ENCODE results near the gene TMEM238. TPM values are rescaled to one million over a fixed set of nuclear protein-coding genes. Genes with fewer than 3 reads are reported as not detected.
A peak's percentile ranks its signal among the peaks of the same experiment; 100 is the strongest.

The TMEM238 gene
- total RNA-seq, 1 experiment from 2014 or later = not detected

DNA sequence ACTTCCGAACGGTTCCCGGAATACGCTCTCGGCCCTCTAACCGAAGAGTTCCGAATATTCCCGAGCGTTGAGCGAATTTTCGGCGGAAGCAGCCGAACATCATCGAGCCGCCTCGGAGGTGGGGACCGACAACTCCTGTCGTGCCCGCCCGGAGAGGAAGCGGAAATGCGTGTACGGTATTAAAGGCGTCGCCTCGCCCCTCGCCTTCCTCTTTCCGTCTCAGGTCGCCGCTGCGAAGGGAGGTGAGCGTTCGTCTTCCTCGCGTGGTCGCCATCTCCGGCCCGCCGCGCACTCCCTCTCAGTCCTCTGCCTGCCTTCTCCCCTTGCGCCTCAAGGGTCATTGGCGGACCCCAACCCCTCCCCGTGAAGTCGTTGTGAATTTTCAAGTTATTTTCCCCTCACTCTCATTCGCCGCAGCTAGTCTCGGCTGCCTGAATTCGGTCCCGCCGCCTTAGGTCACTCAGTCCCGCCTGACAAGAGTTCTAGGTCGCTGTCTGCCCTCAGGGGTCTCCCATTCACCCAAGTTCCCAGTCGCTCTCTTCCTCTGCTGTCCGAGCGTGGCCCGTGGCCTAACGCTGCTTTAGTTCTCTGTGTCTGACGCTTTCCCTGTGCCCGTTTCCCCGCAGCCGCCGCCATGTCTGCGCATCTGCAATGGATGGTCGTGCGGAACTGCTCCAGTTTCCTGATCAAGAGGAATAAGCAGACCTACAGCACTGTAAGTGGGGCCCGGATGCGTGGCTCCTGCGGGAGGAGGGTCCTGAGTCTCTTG, 1.8 kb upstream of the TMEM238 start, which contains the start of gene RPL28:
RPL28 (plus strand) TSS at position 209 of the 769 bp plus-strand sequence; CDS start at position 635, 426 bp downstream.
- in situ Hi-C loops (cut with HindIII; ENCODE audit: low pct_unique_long_range_greater_than_20kb, low sequenced_read_pairs) = no loop called here
- peak; percentile 98 for DNase-seq (ENCODE audit: low read depth, low spot score)

DNA sequence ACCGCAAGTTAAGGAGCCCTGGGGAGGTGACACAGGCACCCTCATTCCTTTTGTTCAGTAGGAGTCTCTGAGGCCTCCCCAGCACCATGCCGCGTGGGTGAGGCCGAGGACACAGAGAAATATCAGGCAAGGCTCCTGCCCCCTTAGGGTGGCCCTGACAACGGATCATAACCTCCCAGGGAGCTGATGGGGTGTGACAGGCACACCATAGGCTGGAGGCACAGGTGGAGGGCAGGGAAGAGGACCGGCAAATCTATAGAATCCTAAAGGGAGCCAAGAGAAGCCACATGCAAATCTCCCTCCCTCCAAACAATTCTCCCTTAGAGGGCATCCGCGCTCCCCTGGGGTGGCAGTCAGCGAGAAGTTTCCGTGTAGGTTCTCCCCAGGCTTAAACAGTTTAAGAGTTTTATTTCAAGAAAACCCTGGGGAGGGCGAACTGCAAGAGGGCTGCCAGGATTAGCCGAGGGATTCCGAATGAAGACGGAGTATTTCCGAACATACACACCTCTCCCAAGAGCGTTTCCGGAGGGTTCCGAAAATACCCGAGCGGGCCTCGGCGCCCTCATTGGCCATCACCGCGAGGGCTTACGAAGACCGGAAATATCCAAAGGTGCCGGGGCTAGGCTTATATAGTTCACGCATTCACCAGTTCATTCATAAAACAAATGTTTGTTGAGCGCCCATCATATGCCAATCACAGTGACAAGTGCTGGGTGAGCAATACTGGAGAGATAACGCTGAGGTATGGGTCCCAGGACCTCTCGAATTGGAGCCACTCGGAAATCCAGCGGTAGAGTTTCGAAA, 1.0 kb upstream of the TMEM238 start:
- in situ Hi-C loops (cut with HindIII; ENCODE audit: low pct_unique_long_range_greater_than_20kb, low sequenced_read_pairs) = no loop called here
- peak; percentile 95 for DNase-seq (ENCODE audit: low read depth, low spot score)

- in situ Hi-C loops (cut with HindIII; ENCODE audit: low pct_unique_long_range_greater_than_20kb, low sequenced_read_pairs) = no loop called here
- DNase-seq (ENCODE audit: low read depth, low spot score) = no peak
These were observed 587 bp downstream of the TMEM238 start for GRCh38 chr19:55383279-55384130.

DNA sequence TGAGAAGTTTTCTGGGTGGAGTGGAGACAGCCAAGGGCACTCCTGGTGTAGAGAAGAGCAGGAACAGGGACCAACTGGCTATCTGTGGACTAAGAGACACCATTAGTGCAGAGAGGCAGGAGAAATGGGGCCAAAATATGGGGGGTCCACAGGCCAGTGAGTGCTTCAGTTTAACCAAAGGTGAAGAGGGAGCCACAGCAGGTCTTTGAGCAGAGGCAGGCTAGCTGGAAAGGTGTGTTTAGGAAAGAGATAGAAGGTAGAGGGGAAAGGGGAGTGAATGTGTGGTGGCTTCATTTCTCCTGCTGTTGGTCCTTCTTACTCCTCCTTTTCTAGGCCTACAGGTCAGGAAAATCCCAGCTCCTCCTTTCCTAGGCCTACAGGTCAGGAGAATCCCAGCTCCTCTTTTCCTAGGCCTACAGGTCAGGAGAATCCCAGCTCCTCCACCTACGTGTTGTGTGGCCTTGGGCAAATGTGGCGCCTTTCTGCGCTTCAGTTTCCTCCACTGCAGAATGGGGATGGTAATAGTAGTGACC, 1.5 kb downstream of the TMEM238 start:
- DNase-seq (ENCODE audit: low read depth, low spot score) = no peak
- in situ Hi-C loops (cut with HindIII; ENCODE audit: low pct_unique_long_range_greater_than_20kb, low sequenced_read_pairs) = no loop called here

DNA sequence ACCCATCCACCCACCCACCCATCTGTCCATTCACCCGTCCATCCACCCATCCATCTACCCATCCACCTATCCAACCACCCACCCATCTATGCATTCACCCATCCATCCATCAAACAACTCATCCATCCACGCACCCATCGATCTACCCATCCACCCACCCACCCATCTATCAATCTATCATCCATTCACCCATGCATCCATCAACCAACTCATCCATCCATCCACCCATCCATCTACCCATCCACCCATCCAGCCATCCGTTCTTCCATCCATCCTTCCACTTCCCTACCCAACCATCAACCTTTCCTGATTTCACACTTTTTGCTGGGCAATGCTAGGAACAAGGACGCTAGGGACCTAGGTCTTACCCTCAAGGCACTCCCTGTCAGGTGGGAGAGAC, 2.1 kb downstream of the TMEM238 start:
- in situ Hi-C loops (cut with HindIII; ENCODE audit: low pct_unique_long_range_greater_than_20kb, low sequenced_read_pairs) = no loop called here
- DNase-seq (ENCODE audit: low read depth, low spot score) = no peak

GRCh38 chr19:55379174-55379573, 4.9 kb downstream of the TMEM238 start:
- DNase-seq (ENCODE audit: low read depth, low spot score) = no peak
- in situ Hi-C loops (cut with HindIII; ENCODE audit: low pct_unique_long_range_greater_than_20kb, low sequenced_read_pairs) = no loop called here

DNA sequence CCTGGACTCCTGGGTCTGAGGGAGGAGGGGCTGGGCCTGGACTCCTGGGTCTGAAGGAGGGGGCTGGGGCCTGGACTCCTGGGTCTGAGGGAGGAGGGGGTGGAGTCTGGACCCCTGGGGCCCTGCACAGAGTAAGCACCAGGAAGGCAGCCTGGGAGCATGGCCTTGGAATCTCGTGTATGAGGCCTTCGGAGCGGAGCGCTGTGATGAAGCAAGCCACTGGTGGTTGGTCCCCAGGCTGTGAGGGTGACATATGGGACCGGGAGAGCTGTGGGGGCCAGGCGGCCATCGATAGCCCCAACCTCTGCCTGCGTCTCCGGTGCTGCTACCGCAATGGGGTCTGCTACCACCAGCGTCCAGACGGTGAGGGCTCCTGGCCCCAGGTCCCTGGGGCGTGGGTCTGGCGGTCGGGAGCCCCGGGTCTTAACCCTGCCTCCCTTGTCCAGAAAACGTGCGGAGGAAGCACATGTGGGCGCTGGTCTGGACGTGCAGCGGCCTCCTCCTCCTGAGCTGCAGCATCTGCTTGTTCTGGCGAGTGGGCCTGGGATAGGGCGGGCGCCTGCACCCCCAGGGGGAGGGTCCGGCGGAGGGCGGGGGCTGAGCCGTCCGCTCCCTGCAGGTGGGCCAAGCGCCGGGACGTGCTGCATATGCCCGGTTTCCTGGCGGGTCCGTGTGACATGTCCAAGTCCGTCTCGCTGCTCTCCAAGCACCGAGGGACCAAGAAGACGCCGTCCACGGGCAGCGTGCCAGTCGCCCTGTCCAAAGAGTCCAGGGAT, 6.5 kb downstream of the TMEM238 start:
- DNase-seq (ENCODE audit: low read depth, low spot score) = no peak
- in situ Hi-C loops (cut with HindIII; ENCODE audit: low pct_unique_long_range_greater_than_20kb, low sequenced_read_pairs) = no loop called here

DNA sequence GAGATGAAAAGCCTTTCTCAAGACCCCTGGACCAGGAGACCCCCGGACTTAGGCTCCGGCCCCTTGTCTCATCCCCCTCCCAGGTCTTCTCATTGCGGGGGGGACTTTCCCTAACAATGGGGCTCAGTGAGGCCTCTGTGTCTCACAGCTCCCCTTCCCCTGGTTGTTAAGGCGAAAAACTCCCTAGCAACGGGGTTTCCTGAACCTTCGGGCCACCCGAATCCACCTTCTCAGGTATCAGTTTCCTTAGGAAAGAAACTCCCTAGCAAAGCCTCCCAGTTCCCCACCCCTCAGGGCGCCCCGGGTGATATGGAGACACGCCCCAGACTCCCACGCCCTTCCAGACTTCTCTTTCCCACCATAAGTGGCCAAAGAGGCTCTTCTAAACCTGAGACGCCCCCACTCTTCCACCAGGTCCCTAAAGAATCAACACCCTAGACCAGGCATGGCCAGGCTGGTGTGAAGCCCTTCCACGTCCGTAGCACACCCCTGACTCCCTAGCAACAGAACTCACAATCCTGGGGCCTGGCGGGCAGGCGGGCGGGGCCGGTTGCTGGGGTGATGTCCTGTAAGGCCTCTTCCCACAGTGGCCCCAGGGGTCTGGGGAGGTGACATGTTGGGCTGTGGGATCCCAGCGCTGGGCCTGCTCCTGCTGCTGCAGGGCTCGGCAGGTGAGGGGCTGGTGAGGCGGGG, 7.7 kb downstream of the TMEM238 start, which contains the start of gene TMEM190:
TMEM190 (plus strand) TSS at position 586 of the 693 bp plus-strand sequence; CDS start at position 614, 28 bp downstream.
- DNase-seq (ENCODE audit: low read depth, low spot score) = no peak
- in situ Hi-C loops (cut with HindIII; ENCODE audit: low pct_unique_long_range_greater_than_20kb, low sequenced_read_pairs) = no loop called here

GRCh38 chr19:55373993-55374757, 9.9 kb downstream of the TMEM238 start:
- DNase-seq (ENCODE audit: low read depth, low spot score) = no peak
- in situ Hi-C loops (cut with HindIII; ENCODE audit: low pct_unique_long_range_greater_than_20kb, low sequenced_read_pairs) = no loop called here

DNA sequence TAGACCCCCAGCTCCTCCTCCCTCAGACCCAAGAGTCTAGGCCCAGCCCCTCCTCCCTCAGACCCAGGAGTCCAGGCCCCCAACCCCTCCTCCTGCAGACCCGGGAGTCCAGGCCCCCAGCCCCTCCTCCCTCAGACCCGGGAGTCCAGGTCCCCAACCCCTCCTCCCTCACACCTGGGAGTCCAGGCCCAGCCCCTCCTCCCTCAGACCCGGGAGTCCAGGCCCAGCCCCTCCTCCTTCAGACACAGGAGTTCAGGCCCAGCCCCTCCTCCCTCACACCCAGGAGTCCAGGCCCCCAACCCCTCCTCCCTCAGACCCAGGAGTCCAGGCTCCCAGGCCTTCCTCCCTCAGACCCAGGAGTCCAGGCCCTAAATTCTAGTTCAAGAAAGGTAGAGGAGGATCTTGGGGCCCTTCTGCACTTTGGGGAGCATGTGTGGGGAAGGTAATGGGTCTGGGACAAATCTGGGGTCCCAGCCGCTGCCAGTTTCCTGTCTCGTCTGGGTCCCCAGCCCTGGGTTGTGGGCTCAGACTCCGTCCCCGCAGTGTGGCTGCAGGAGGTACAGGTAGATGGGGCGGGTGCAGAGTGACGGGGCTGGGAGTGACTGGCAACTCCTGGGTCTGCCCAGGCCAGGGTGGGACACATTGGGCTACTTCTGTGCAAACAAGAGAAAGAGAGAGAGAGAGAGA, 10.6 kb downstream of the TMEM238 start:
- DNase-seq (ENCODE audit: low read depth, low spot score) = no peak
- in situ Hi-C loops (cut with HindIII; ENCODE audit: low pct_unique_long_range_greater_than_20kb, low sequenced_read_pairs) = no loop called here

DNA sequence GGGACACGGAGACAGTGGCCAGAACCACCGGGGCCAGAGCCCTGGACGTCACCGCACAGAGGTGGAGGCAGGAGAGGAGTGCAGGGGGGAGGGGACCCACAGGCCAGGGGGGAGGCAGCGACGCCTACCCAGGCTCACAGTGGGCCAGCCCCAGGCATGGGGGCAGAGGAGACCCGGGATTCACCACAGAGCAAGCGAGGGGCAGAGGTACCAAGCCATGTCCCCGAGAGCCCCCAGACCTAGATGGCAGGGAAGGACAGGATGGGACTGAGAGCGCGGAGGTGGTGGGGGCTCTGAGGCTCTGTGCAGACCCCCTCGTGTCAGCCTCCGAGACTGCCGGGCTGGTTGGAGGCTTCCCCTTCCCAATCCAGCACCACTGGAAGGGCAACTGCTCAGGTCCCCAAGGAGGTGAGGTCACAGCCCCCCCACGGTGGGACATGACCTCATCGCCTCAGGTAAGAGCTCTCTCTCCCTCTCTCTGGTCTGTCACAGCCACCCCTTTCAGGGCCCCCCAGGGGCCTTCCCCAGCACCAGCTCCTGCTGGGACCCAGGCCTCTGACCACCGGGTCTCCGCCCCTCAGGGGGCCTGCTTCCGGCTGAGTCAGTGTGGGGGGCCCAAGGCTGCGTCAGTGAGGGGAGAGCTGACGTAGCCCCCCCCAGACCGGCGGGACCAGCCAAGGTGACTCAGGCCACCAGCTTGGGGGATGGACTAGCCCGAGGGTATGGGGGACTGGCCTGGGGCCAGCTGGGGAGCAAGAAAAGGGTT, 11.6 kb downstream of the TMEM238 start:
- in situ Hi-C loops (cut with HindIII; ENCODE audit: low pct_unique_long_range_greater_than_20kb, low sequenced_read_pairs) = no loop called here
- no peak for DNase-seq (ENCODE audit: low read depth, low spot score)

- in situ Hi-C loops (cut with HindIII; ENCODE audit: low pct_unique_long_range_greater_than_20kb, low sequenced_read_pairs) = no loop called here
- DNase-seq (ENCODE audit: low read depth, low spot score) = no peak
These were observed 13.6 kb downstream of the TMEM238 start, which contains the start of gene IL11 for GRCh38 chr19:55370305-55370988. Gene IL11, minus strand, starts transcription at chr19:55370463. Its CDS starts 153 bp downstream, at chr19:55370310.

DNA sequence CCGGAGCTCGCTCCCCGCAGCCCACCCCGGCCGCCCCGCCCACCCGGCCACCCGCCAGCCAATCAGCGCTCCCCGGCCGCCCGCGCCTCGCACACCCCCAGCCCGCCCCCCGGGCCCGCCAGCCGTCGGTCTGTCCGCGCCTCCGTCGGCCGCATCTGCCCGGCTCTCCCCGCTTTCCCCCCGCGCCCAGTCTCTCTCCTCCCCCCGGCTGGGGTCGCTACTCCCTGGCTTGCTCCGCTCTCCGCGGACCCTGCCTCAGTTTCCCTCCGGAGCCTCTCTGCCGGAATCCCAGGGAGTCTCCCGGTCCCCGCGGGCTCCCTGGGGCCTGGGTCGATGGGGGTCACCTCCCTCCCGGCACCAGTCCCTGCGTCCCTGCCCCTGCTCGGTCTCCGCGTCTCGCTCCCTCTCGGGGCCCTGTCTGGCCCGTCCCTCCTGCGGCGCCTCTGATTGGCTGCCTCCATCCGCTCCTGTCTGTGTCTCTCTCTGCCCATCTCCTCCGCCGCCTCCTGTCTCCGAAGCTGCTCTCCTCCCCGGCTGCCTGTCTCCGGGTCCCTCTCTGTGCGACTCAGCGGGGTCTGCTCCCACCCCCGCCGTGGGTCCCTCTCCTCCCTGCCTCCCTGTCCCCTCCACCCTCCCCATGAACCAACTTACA, 14.3 kb downstream of the TMEM238 start:
- in situ Hi-C loops (cut with HindIII; ENCODE audit: low pct_unique_long_range_greater_than_20kb, low sequenced_read_pairs) = no loop called here
- DNase-seq (ENCODE audit: low read depth, low spot score) = peak; percentile 21
